GM08714 (cell line): ENCODE data around the gene RAI2.

Source experiments
- H3K4me3 ChIP-seq: fragments of 200-500 bp; sonication (Bioruptor generic); 2 replicates; pipeline ENCODE4 v1.5.1; 2014; ENCODE audit warnings: mild to moderate bottlenecking, low read length, inconsistent platforms
- ZNF274 ChIP-seq: IDR thresholded peaks from 2 replicates; pipeline ENCODE4 v1.6.1; 2012; ENCODE audit warnings: mild to moderate bottlenecking, low read depth, low read length

Gene RAI2

GRCh38 chrX:17778997-17779396 lies 82.1 kb downstream of the RAI2 start:
- no peak for TF ChIP-seq ZNF274
- no peak overlapping the region for H3K4me3 ChIP-seq

- H3K4me3 ChIP-seq = no peak overlapping the region
Measured at GRCh38 chrX:17774053-17774452, 87.0 kb downstream of the RAI2 start.

GRCh38 chrX:17773221-17773876 lies 87.7 kb downstream of the RAI2 start:
- TF ChIP-seq ZNF274 = no peak

More at GRCh38 chrX:17774053-17774452, 87.0 kb downstream of the RAI2 start:
- no peak for TF ChIP-seq ZNF274

GRCh38 chrX:17769701-17770269 lies 91.3 kb downstream of the RAI2 start:
- no peak for TF ChIP-seq ZNF274
- H3K4me3 ChIP-seq = no peak overlapping the region

More at GRCh38 chrX:17773221-17773876, 87.7 kb downstream of the RAI2 start:
- no peak overlapping the region for H3K4me3 ChIP-seq

GRCh38 chrX:17768997-17769396 lies 92.1 kb downstream of the RAI2 start:
- TF ChIP-seq ZNF274 = no peak
- H3K4me3 ChIP-seq = no peak overlapping the region

- TF ChIP-seq ZNF274 = no peak
- H3K4me3 ChIP-seq = no peak overlapping the region
Measured at GRCh38 chrX:17767734-17768133, 93.4 kb downstream of the RAI2 start.

GRCh38 chrX:17759990-17760389 lies 101.1 kb downstream of the RAI2 start:
- TF ChIP-seq ZNF274 = no peak
- no peak overlapping the region for H3K4me3 ChIP-seq

GRCh38 chrX:17758382-17758781 lies 102.7 kb downstream of the RAI2 start:
- TF ChIP-seq ZNF274 = no peak
- H3K4me3 ChIP-seq = no peak overlapping the region

GRCh38 chrX:17750436-17750835 lies 110.7 kb downstream of the RAI2 start:
- no peak overlapping the region for H3K4me3 ChIP-seq
- no peak for TF ChIP-seq ZNF274
